T-helper 1 cell treated with Interleukin-12 subunit alpha and Interleukin-12 subunit beta and Interleukin-4 antibody, amounts not matched to agents 30 μg/mL and 1 μg/mL, for 36 hours (primary cell): ENCODE measurements around the gene SMIM7.

Source experiments
- H3K27ac Mint-ChIP-seq: one replicate; pipeline ENCODE4 v1.8.0; 2021; ENCODE audit warnings: mild to moderate bottlenecking, mixed read lengths
- H3K27me3 Mint-ChIP-seq: one replicate; pipeline ENCODE4 v1.8.0; 2021; ENCODE audit warnings: low read depth, mixed read lengths
- H3K36me3 Mint-ChIP-seq: one replicate; pipeline ENCODE4 v1.8.0; 2021; ENCODE audit warnings: low read depth, mixed read lengths
- H3K4me1 Mint-ChIP-seq: one replicate; pipeline ENCODE4 v1.8.0; 2021; ENCODE audit warnings: low read depth, mixed read lengths
- H3K4me3 Mint-ChIP-seq: one replicate; pipeline ENCODE4 v1.8.0; 2021; ENCODE audit warnings: mild to moderate bottlenecking, moderate library complexity, mixed read lengths
- H3K9me3 Mint-ChIP-seq: one replicate; pipeline ENCODE4 v1.8.0; 2021; ENCODE audit warnings: mixed read lengths

SMIM7 gene

GRCh38 chr19:16620584-16620983 lies 39.4 kb downstream of the SMIM7 start:
- H3K9me3 Mint-ChIP-seq: no peaks in the 10 kb centered on the region
- peaks cover 8% of the 10 kb centered on the region for H3K36me3 Mint-ChIP-seq
- H3K27ac Mint-ChIP-seq: no peak overlapping the region
- H3K27me3 Mint-ChIP-seq: no peaks in the 10 kb centered on the region
- peaks cover 42% of the 10 kb centered on the region for H3K4me1 Mint-ChIP-seq
- H3K4me3 Mint-ChIP-seq: no peak overlapping the region

- no peaks in the 10 kb centered on the region for H3K27me3 Mint-ChIP-seq
- peaks cover 41% of the 10 kb centered on the region for H3K4me1 Mint-ChIP-seq
- H3K4me3 Mint-ChIP-seq: no peak overlapping the region
- no peaks in the 10 kb centered on the region for H3K9me3 Mint-ChIP-seq
- no peak overlapping the region for H3K27ac Mint-ChIP-seq
- H3K36me3 Mint-ChIP-seq: peaks cover 4% of the 10 kb centered on the region
Observed at GRCh38 chr19:16620018-16620417, 39.9 kb downstream of the SMIM7 start.

GRCh38 chr19:16619457-16619856 lies 40.5 kb downstream of the SMIM7 start:
- Mint-ChIP-seq H3K4me1 (peaks cover 40% of the 10 kb centered on the region), H3K27ac (no peak overlapping the region), H3K4me3 (no peak overlapping the region), H3K36me3 (peaks cover 4% of the 10 kb centered on the region), H3K9me3 (no peaks in the 10 kb centered on the region), H3K27me3 (no peaks in the 10 kb centered on the region)

- Mint-ChIP-seq H3K9me3 (no peaks in the 10 kb centered on the region), H3K4me1 (peaks cover 36% of the 10 kb centered on the region), H3K36me3 (no peaks in the 10 kb centered on the region), H3K27me3 (no peaks in the 10 kb centered on the region), H3K4me3 (no peak overlapping the region), H3K27ac (no peak overlapping the region)
Observed at GRCh38 chr19:16618248-16618647, 41.7 kb downstream of the SMIM7 start.

GRCh38 chr19:16615808-16616207 lies 44.1 kb downstream of the SMIM7 start:
- no peaks in the 10 kb centered on the region for H3K9me3 Mint-ChIP-seq
- no peaks in the 10 kb centered on the region for H3K27me3 Mint-ChIP-seq
- H3K4me1 Mint-ChIP-seq: peaks cover 45% of the 10 kb centered on the region
- H3K36me3 Mint-ChIP-seq: no peaks in the 10 kb centered on the region
- H3K27ac Mint-ChIP-seq: peak overlapping the region; percentile 38
- H3K4me3 Mint-ChIP-seq: no peak overlapping the region

- no peaks in the 10 kb centered on the region for H3K27me3 Mint-ChIP-seq
- peak overlapping the region; percentile 38 for H3K4me3 Mint-ChIP-seq
- no peaks in the 10 kb centered on the region for H3K36me3 Mint-ChIP-seq
- peak overlapping the region; percentile 62 for H3K27ac Mint-ChIP-seq
- H3K9me3 Mint-ChIP-seq: no peaks in the 10 kb centered on the region
- peaks cover 46% of the 10 kb centered on the region for H3K4me1 Mint-ChIP-seq
Observed at GRCh38 chr19:16614941-16615340, 45.0 kb downstream of the SMIM7 start.

- no peaks in the 10 kb centered on the region for H3K36me3 Mint-ChIP-seq
- peaks cover 44% of the 10 kb centered on the region for H3K4me1 Mint-ChIP-seq
- H3K27me3 Mint-ChIP-seq: no peaks in the 10 kb centered on the region
- no peak overlapping the region for H3K4me3 Mint-ChIP-seq
- no peak overlapping the region for H3K27ac Mint-ChIP-seq
- no peaks in the 10 kb centered on the region for H3K9me3 Mint-ChIP-seq
Observed at GRCh38 chr19:16613841-16614240, 46.1 kb downstream of the SMIM7 start.

- H3K4me1 Mint-ChIP-seq: peaks cover 52% of the 10 kb centered on the region
- H3K27me3 Mint-ChIP-seq: no peaks in the 10 kb centered on the region
- no peak overlapping the region for H3K27ac Mint-ChIP-seq
- H3K9me3 Mint-ChIP-seq: no peaks in the 10 kb centered on the region
- H3K36me3 Mint-ChIP-seq: peaks cover 1% of the 10 kb centered on the region
- no peak overlapping the region for H3K4me3 Mint-ChIP-seq
Observed at GRCh38 chr19:16612636-16613035, 47.3 kb downstream of the SMIM7 start.

GRCh38 chr19:16611121-16611520 lies 48.8 kb downstream of the SMIM7 start:
- Mint-ChIP-seq H3K4me3 (no peak overlapping the region), H3K4me1 (peaks cover 41% of the 10 kb centered on the region)

GRCh38 chr19:16609511-16610200 lies 50.3 kb downstream of the SMIM7 start:
- Mint-ChIP-seq H3K27ac (no peak overlapping the region), H3K36me3 (peaks cover 5% of the 10 kb centered on the region), H3K4me1 (peaks cover 40% of the 10 kb centered on the region), H3K27me3 (no peaks in the 10 kb centered on the region), H3K9me3 (no peaks in the 10 kb centered on the region), H3K4me3 (no peak overlapping the region)

More at GRCh38 chr19:16611121-16611520, 48.8 kb downstream of the SMIM7 start:
- no peaks in the 10 kb centered on the region for H3K27me3 Mint-ChIP-seq
- H3K27ac Mint-ChIP-seq: no peak overlapping the region
- no peaks in the 10 kb centered on the region for H3K9me3 Mint-ChIP-seq
- H3K36me3 Mint-ChIP-seq: peaks cover 1% of the 10 kb centered on the region

GRCh38 chr19:16608290-16608739 lies 51.6 kb downstream of the SMIM7 start:
- Mint-ChIP-seq H3K4me1 (peaks cover 44% of the 10 kb centered on the region), H3K36me3 (peaks cover 7% of the 10 kb centered on the region), H3K4me3 (no peak overlapping the region), H3K27ac (peak overlapping the region; percentile 74), H3K27me3 (no peaks in the 10 kb centered on the region), H3K9me3 (no peaks in the 10 kb centered on the region)

- no peaks in the 10 kb centered on the region for H3K9me3 Mint-ChIP-seq
- no peaks in the 10 kb centered on the region for H3K27me3 Mint-ChIP-seq
- no peak overlapping the region for H3K4me3 Mint-ChIP-seq
- peaks cover 44% of the 10 kb centered on the region for H3K4me1 Mint-ChIP-seq
- peaks cover 7% of the 10 kb centered on the region for H3K36me3 Mint-ChIP-seq
- peak overlapping the region; percentile 74 for H3K27ac Mint-ChIP-seq
Observed at GRCh38 chr19:16607819-16608218, 52.1 kb downstream of the SMIM7 start.

- Mint-ChIP-seq H3K36me3 (peaks cover 7% of the 10 kb centered on the region), H3K4me3 (no peak overlapping the region), H3K27ac (peak overlapping the region; percentile 13), H3K9me3 (no peaks in the 10 kb centered on the region), H3K27me3 (no peaks in the 10 kb centered on the region), H3K4me1 (peaks cover 27% of the 10 kb centered on the region)
Observed at GRCh38 chr19:16605553-16605994, 54.4 kb downstream of the SMIM7 start.

GRCh38 chr19:16605115-16605514 lies 54.8 kb downstream of the SMIM7 start:
- Mint-ChIP-seq H3K36me3 (peaks cover 7% of the 10 kb centered on the region), H3K27me3 (no peaks in the 10 kb centered on the region), H3K9me3 (no peaks in the 10 kb centered on the region), H3K4me1 (peaks cover 25% of the 10 kb centered on the region), H3K27ac (peak overlapping the region; percentile 13), H3K4me3 (no peak overlapping the region)

GRCh38 chr19:16604615-16605014 lies 55.3 kb downstream of the SMIM7 start:
- no peaks in the 10 kb centered on the region for H3K27me3 Mint-ChIP-seq
- no peaks in the 10 kb centered on the region for H3K9me3 Mint-ChIP-seq
- no peak overlapping the region for H3K4me3 Mint-ChIP-seq
- peaks cover 7% of the 10 kb centered on the region for H3K36me3 Mint-ChIP-seq
- H3K4me1 Mint-ChIP-seq: peaks cover 25% of the 10 kb centered on the region
- H3K27ac Mint-ChIP-seq: no peak overlapping the region
